HepG2 (cell line): Measurements from ENCODE around the gene VAV2. TPM values are rescaled to one million over a fixed set of nuclear protein-coding genes. Genes with fewer than 3 reads are reported as not detected.

Experiments used
- ATAC-seq: fragments of 200-7000 bp; cut with Tn5 transposase; 3 replicates; pipeline ENCODE4 v1.9.1; 2020; ENCODE audit warnings: mild to moderate bottlenecking, moderate library complexity
- BruUV-seq: library from RNA; stranded (reverse); fragments of 400-500 nt; replicated peaks from 2 replicates; lab custom pipeline; 2021; lab: Mats Ljungman, UMichigan
- CTCF ChIA-PET: fragments of 300-600 bp; formaldehyde crosslinking; extraction: SDS; loops from one replicate; lab custom pipeline; 2021; ENCODE audit warnings: low total read pairs, inconsistent platforms, low intra/inter-chr PET ratio; lab: Yijun Ruan, JAX
- POLR2A ChIA-PET: fragments of 350-600 bp; sonication (Branson Sonifier 250); formaldehyde crosslinking; loops from one replicate; lab custom pipeline; 2020; ENCODE audit warnings: antibody characterized with exemption, inconsistent platforms; lab: Yijun Ruan, JAX
- DNase-seq: peaks from one replicate; pipeline ENCODE4 v3.0.0-alpha.2; 2015; ENCODE audit warnings: low spot score
- FAIRE-seq: peaks from 3 replicates; lab custom pipeline; 2011; peaks lifted over from hg19 to GRCh38; lab: Jason Lieb, UNC
- H2AFZ ChIP-seq: one replicate; pipeline ENCODE4 v1.6.1; 2011; ENCODE audit warnings: low read length, inconsistent platforms
- H3K27ac ChIP-seq: fragments of 300-600 bp; 3 replicates; pipeline ENCODE4 v1.8.0; 2011; ENCODE audit warnings: mixed run types, mild to moderate bottlenecking, mixed read lengths, low read length, inconsistent platforms; ENCODE audit not compliant: insufficient read depth; ENCODE audit errors: extremely low read length
- H3K27me3 ChIP-seq, 2 experiments: fragments of 200-600 bp in 1 of 2; 2 replicates in 1 of 2; 3 replicates in 1 of 2; pipeline versions ENCODE4 v1.6.0 to v1.8.0; 2011; ENCODE audit warnings: low read length in 2 of 2, mild to moderate bottlenecking in 2 of 2, moderate library complexity in 2 of 2, inconsistent platforms in 1 of 2; ENCODE audit not compliant: insufficient read depth in 2 of 2, control insufficient read depth in 1 of 2
- H3K36me3 ChIP-seq, 2 experiments: fragments of 200-600 bp in 1 of 2; replicated peaks in 1 of 2; 2 replicates in 1 of 2; 3 replicates in 1 of 2; pipeline versions ENCODE4 v1.5.1 to v1.8.0; 2011; ENCODE audit warnings: low read length in 2 of 2, inconsistent platforms in 1 of 2; ENCODE audit not compliant: insufficient read depth in 2 of 2, control insufficient read depth in 1 of 2
- H3K4me1 ChIP-seq: 2 replicates; pipeline ENCODE4 v1.5.1; 2012; ENCODE audit warnings: low read length, inconsistent platforms; ENCODE audit not compliant: insufficient read depth
- H3K4me2 ChIP-seq: 2 replicates; pipeline ENCODE4 v1.6.0; 2011; ENCODE audit warnings: low read depth, low read length, inconsistent platforms
- H3K4me3 ChIP-seq, 3 experiments: fragments of 200-600 bp in 1 of 3; sonication (generic), shearing (Covaris generic) in 1 of 3; replicated peaks in 1 of 3; 2 replicates each; pipeline ENCODE4 v1.5.1; 2011 to 2016; ENCODE audit warnings: low read length in 3 of 3, inconsistent platforms in 2 of 3, low read depth in 2 of 3, mild to moderate bottlenecking in 2 of 3, control low read depth in 1 of 3, mixed read lengths in 1 of 3; ENCODE audit not compliant: insufficient read depth in 1 of 3
- H3K79me2 ChIP-seq: one replicate; pipeline ENCODE4 v1.6.1; 2011; ENCODE audit warnings: low read length, inconsistent platforms; ENCODE audit not compliant: insufficient read depth
- H3K9ac ChIP-seq: 2 replicates; pipeline ENCODE4 v1.6.0; 2011; ENCODE audit warnings: mild to moderate bottlenecking, low read depth, low read length, inconsistent platforms; ENCODE audit not compliant: insufficient read depth
- H3K9me3 ChIP-seq: 2 replicates; pipeline ENCODE4 v1.5.1; 2012; ENCODE audit warnings: mild to moderate bottlenecking, low read length
- H4K20me1 ChIP-seq: 2 replicates; pipeline ENCODE4 v1.6.0; 2011; ENCODE audit warnings: inconsistent platforms, mild to moderate bottlenecking, low read length, moderate library complexity; ENCODE audit not compliant: insufficient read depth
- CTCF ChIP-seq: sonication (generic); formaldehyde crosslinking; IDR thresholded peaks from 2 replicates; pipeline ENCODE4 v1.5.0; 2020; ENCODE audit warnings: mild to moderate bottlenecking, missing genetic modification reagents, moderate library complexity
- FOXK1 ChIP-seq: sonication (generic); formaldehyde crosslinking; IDR thresholded peaks from 2 replicates; pipeline ENCODE4 v1.4.0; 2020; ENCODE audit warnings: low read depth, missing genetic modification reagents, borderline replicate concordance
- HNRNPL ChIP-seq: fragments of 200-400 bp; formaldehyde crosslinking; IDR thresholded peaks from 2 replicates; pipeline ENCODE4 v1.6.1; 2017; ENCODE audit warnings: mild to moderate bottlenecking, low read depth, low read length
- MIXL1 ChIP-seq: IDR thresholded peaks from 2 replicates; pipeline ENCODE4 v1.6.1; 2016
- STAG1 ChIP-seq: sonication (generic); formaldehyde crosslinking; IDR thresholded peaks from 2 replicates; pipeline ENCODE4 v1.4.0; 2020; ENCODE audit warnings: missing genetic modification reagents
- TEAD2 ChIP-seq: sonication (generic); formaldehyde crosslinking; IDR thresholded peaks from 2 replicates; pipeline ENCODE4 v1.9.0; 2021; ENCODE audit warnings: missing genetic modification reagents
- TFDP2 ChIP-seq: sonication (generic); formaldehyde crosslinking; IDR thresholded peaks from 2 replicates; pipeline ENCODE4 v1.4.0; 2020; ENCODE audit warnings: missing genetic modification reagents
- ZBTB7A ChIP-seq: sonication (generic); formaldehyde crosslinking; IDR thresholded peaks from 2 replicates; pipeline ENCODE4 v1.8.0; 2022; ENCODE audit warnings: mild to moderate bottlenecking, missing genetic modification reagents
- ZNF207 ChIP-seq: fragments of 450-650 bp; IDR thresholded peaks from 2 replicates; pipeline ENCODE4 v1.6.1; 2016; ENCODE audit warnings: antibody characterized with exemption, borderline replicate concordance
- ZNF264 ChIP-seq: sonication (generic); formaldehyde crosslinking; IDR thresholded peaks from 2 replicates; pipeline ENCODE4 v1.4.0; 2020; ENCODE audit warnings: missing genetic modification reagents
- ZNF317 ChIP-seq: sonication (generic); formaldehyde crosslinking; IDR thresholded peaks from 2 replicates; pipeline ENCODE4 v1.5.0; 2020; ENCODE audit warnings: mild to moderate bottlenecking, missing genetic modification reagents
- ZNF557 ChIP-seq: sonication (generic); formaldehyde crosslinking; IDR thresholded peaks from 2 replicates; pipeline ENCODE4 v1.4.0; 2020; ENCODE audit warnings: missing genetic modification reagents
- ZNF687 ChIP-seq: sonication (generic); formaldehyde crosslinking; IDR thresholded peaks from 2 replicates; pipeline ENCODE4 v1.5.1; 2020; ENCODE audit warnings: mild to moderate bottlenecking, missing genetic modification reagents, moderate library complexity
- WGBS: methylation state at CpG from one replicate; pipeline ENCODE4 v1.1.6; 2017; ENCODE audit warnings: low lambda C conversion rate; 5-methylcytosine and 5-hydroxymethylcytosine counted together
- in situ Hi-C: cut with HindIII; loops from 2 replicates; pipeline ENCODE4 v1.10.0; 2017; ENCODE audit warnings: low pct_unique_long_range_greater_than_20kb; ENCODE audit not compliant: extremely low pct_ligation_motif_present
- intact Hi-C: fragments of 100-400 bp; cut with micrococcal nuclease; formaldehyde crosslinking; loops from one replicate; pipeline ENCODE4 v1.10.0; 2022; ENCODE audit not compliant: unreplicated experiment
- polyA plus RNA-seq, 8 experiments: library from polyadenylated mRNA; depleted of rRNA in 3 of 8; stranded (reverse) in 7 of 8; unstranded in 1 of 8; fragments of >200 nt; fragmentation: Illumina TruSeq in 4 of 8; extraction: Trizol in 4 of 8; gene quantifications; 2 replicates each; pipeline versions ENCODE4 v1.2.1 to v1.2.3, GENCODE V29; 2011 to 2016; ENCODE audit warnings: low read depth in 4 of 8, missing spikeins in 1 of 8, mixed read lengths in 1 of 8; ENCODE audit not compliant: insufficient read depth in 1 of 8
- total RNA-seq, 5 experiments: library from RNA; depleted of rRNA; stranded (reverse); fragments of >200 nt; fragmentation: Illumina TruSeq; extraction: Trizol; gene quantifications; 2 replicates each; pipeline ENCODE4 v1.2.3, GENCODE V29; 2016; ENCODE audit warnings: low read depth in 1 of 5

The VAV2 gene
- total and polyA plus RNA-seq, 2 of the 13 experiments (the other 11 are each of a cell fraction or from before 2014, with no cell fraction given), result 22.5 to 22.9 TPM

DNA sequence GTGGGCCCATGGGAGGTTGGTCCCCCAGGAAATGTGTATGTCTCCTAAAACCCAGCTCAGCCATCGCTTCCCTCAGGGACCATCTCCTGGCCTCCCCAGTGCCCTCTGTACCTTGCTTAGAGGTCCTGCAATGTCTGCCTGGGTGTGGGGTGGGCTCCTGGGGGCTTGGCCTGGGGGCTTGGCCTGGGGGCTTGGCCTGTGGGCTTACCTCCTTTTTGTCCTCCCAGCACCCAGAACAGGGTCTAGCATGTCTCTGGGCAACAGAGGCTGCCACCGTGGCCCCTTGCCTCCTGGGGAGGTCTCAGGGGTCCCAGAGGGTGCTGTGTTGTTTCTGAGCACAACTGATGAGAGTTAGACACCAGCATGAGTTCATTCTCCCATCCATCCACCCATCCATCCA lies 10.7 kb upstream of the VAV2 start (continued):
- TF ChIP-seq FOXK1 (CRISPR knock-in tag), result no peak
- TF ChIP-seq TFDP2 (CRISPR knock-in tag), result no peak
- TF ChIP-seq ZNF317 (CRISPR knock-in tag), result no peak

GRCh38 chr9:133999851-134000265 lies 7.7 kb upstream of the VAV2 start:
- H3K4me2 ChIP-seq, result no peak overlapping the region
- H3K4me3 ChIP-seq, result no peak overlapping the region
- no peak overlapping the region for H3K27ac ChIP-seq
- no peak overlapping the region for H2AFZ ChIP-seq
- H3K36me3 ChIP-seq, result no peaks in the 10 kb centered on the region
- H3K79me2 ChIP-seq, result no peaks in the 10 kb centered on the region
- ATAC-seq (peak; percentile 16; the same call in 2 of the 3 replicates), FAIRE-seq (no peak), DNase-seq (no peak)
- H3K9ac ChIP-seq, result no peak overlapping the region
- ChIA-PET POLR2A (no interaction called here), CTCF (no interaction called here)
- intact Hi-C loops (no loop called here), in situ Hi-C loops (no loop called here)
- no peaks in the 10 kb centered on the region for H4K20me1 ChIP-seq
- no TSS peak for BruUV-seq
- 0 out of 2 replicates have a peak, but pooled peaks have one; percentile 15 for TF ChIP-seq HNRNPL
- TF ChIP-seq MIXL1 (CRISPR knock-in tag), result no peak
- peak; percentile 43 for TF ChIP-seq STAG1 (CRISPR knock-in tag)
- TF ChIP-seq ZNF687, result peak; percentile 11; the same call in 1 of the 2 replicates
- no peak for TF ChIP-seq ZBTB7A
- 0 out of 2 replicates have a peak, but pooled peaks have one; percentile 14 for TF ChIP-seq ZNF207
- TF ChIP-seq TEAD2 (CRISPR knock-in tag), result no peak
- no peak for TF ChIP-seq ZNF264
- TF ChIP-seq ZNF557 (CRISPR knock-in tag), result no peak
- peak; percentile 20; the same call in 1 of the 2 replicates for TF ChIP-seq CTCF (CRISPR knock-in tag)
- H3K9me3 ChIP-seq, result no peaks in the 10 kb centered on the region
- 40% methylated on average over 2 of the region's 6 CpGs for WGBS
- peaks cover 19% of the 10 kb centered on the region for H3K4me1 ChIP-seq
- H3K27me3 ChIP-seq, result no peaks in the 10 kb centered on the region; a peak in 1 of 5 replicates
